Measurements from ENCODE around the gene MAPT.

Gene MAPT

DNA sequence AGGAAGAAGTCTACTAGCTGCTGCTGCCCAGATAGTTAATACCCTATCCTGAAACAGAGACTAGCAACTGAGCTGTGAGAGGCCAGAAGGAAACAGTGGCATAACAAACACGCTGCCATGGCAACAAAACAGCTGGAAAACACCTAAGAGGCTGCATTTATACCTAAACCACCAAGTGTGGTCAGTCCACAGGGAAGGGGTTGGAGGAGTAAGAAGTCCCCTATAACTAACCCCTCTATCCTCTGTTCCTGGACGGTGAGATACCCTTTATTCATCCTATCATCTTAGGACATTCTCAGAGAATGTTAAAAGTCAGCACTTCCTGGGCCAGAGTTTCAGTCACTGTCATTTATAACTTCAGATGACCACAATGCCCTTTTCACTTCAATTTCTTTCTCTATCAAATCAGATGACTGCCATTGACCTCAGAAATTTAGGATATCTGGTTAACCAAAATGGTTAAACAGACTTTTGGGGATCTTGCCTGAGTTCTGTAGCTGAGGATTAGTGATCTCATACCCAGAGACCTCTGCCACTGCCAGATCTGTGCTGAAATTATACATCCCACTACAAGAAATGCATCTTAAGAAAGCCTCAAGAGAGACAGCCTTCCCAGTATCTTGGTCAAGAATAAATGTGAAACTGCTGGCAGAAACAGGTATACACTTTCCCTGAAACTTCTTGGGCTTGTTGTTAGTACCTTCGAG, 140.9 kb downstream of the MAPT start:
- no peaks in the 10 kb centered on the region for H3K27me3 ChIP-seq (ENCODE audit: control insufficient read depth, insufficient read depth, low read length)
- H3K9me3 ChIP-seq (ENCODE audit: control insufficient read depth, insufficient read depth, low read length): no peaks in the 10 kb centered on the region
- no peak overlapping the region for H3K9ac ChIP-seq (ENCODE audit: low read depth, low read length)
- H3K4me3 ChIP-seq (ENCODE audit: low read depth, low read length): no peak overlapping the region
- no peaks in the 10 kb centered on the region for H3K4me1 ChIP-seq (ENCODE audit: control insufficient read depth, insufficient read depth, low read length)
- peaks cover 67% of the 10 kb centered on the region for H3K36me3 ChIP-seq (ENCODE audit: control insufficient read depth, insufficient read depth, low read length)

GRCh38 chr17:46036491-46036890, 142.1 kb downstream of the MAPT start:
- H3K4me1 ChIP-seq (ENCODE audit: control insufficient read depth, insufficient read depth, low read length): no peaks in the 10 kb centered on the region
- H3K27me3 ChIP-seq (ENCODE audit: control insufficient read depth, insufficient read depth, low read length): no peaks in the 10 kb centered on the region
- peaks cover 56% of the 10 kb centered on the region for H3K36me3 ChIP-seq (ENCODE audit: control insufficient read depth, insufficient read depth, low read length)
- no peak overlapping the region for H3K4me3 ChIP-seq (ENCODE audit: low read depth, low read length)
- H3K9me3 ChIP-seq (ENCODE audit: control insufficient read depth, insufficient read depth, low read length): no peaks in the 10 kb centered on the region
- no peak overlapping the region for H3K9ac ChIP-seq (ENCODE audit: low read depth, low read length)

DNA sequence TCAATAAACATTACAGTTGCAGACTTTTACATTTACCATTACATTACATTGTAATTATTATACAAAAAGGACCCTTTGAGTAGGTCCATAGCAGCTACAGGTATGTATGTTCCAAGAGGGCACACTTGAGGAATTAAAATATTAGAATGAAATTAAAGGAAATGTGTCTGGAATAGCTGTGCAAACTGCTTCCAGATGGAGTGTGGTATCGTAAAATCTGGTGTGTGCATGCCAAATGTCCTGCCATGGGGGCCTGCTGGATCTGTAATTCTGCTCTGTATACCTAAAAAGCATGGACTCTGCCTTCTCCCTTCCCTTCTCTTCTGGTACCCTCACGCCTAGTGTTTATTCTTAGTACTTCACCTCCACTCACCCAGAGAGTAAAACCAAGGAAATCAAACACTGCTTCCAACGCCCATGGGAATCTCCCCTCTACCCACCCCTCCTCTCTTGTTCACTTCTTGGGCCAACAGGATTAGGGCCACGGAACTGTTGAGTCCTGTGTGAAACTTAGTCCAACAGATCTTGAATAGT, 143.4 kb downstream of the MAPT start:
- Histone ChIP-seq H3K9me3 (ENCODE audit: control insufficient read depth, insufficient read depth, low read length) (no peaks in the 10 kb centered on the region), H3K4me3 (ENCODE audit: low read depth, low read length) (no peak overlapping the region), H3K4me1 (ENCODE audit: control insufficient read depth, insufficient read depth, low read length) (no peaks in the 10 kb centered on the region), H3K36me3 (ENCODE audit: control insufficient read depth, insufficient read depth, low read length) (peaks cover 52% of the 10 kb centered on the region), H3K9ac (ENCODE audit: low read depth, low read length) (no peak overlapping the region), H3K27me3 (ENCODE audit: control insufficient read depth, insufficient read depth, low read length) (no peaks in the 10 kb centered on the region)

- Histone ChIP-seq H3K36me3 (ENCODE audit: control insufficient read depth, insufficient read depth, low read length) (peaks cover 46% of the 10 kb centered on the region), H3K4me1 (ENCODE audit: control insufficient read depth, insufficient read depth, low read length) (no peaks in the 10 kb centered on the region), H3K27me3 (ENCODE audit: control insufficient read depth, insufficient read depth, low read length) (no peaks in the 10 kb centered on the region), H3K9me3 (ENCODE audit: control insufficient read depth, insufficient read depth, low read length) (no peaks in the 10 kb centered on the region), H3K4me3 (ENCODE audit: low read depth, low read length) (no peak overlapping the region), H3K9ac (ENCODE audit: low read depth, low read length) (no peak overlapping the region)
Observed at GRCh38 chr17:46038414-46038813, 144.1 kb downstream of the MAPT start.

DNA sequence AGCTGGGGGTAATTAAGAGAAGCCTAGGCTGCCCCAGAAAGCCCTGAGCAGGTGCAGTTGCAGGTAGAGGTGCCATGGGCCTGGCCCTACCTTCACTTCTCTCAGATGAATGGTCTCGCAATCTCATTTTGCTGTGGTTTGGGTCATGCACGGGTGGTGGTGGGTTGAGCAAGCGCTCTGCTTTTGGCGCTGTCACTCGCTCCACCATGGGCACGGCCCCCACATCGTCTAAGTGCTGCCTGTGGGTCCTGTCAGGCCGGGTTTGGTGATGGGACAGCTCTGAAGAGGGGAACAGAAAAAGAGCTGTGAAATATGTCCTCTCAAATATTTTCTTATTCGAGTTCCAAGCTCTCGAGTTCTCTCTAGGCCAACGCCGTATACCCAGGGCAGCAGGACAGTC, 144.6 kb downstream of the MAPT start:
- H3K9ac ChIP-seq (ENCODE audit: low read depth, low read length): no peak overlapping the region
- H3K4me3 ChIP-seq (ENCODE audit: low read depth, low read length): no peak overlapping the region
- no peaks in the 10 kb centered on the region for H3K9me3 ChIP-seq (ENCODE audit: control insufficient read depth, insufficient read depth, low read length)
- H3K27me3 ChIP-seq (ENCODE audit: control insufficient read depth, insufficient read depth, low read length): no peaks in the 10 kb centered on the region
- no peaks in the 10 kb centered on the region for H3K4me1 ChIP-seq (ENCODE audit: control insufficient read depth, insufficient read depth, low read length)
- H3K36me3 ChIP-seq (ENCODE audit: control insufficient read depth, insufficient read depth, low read length): peaks cover 41% of the 10 kb centered on the region

DNA sequence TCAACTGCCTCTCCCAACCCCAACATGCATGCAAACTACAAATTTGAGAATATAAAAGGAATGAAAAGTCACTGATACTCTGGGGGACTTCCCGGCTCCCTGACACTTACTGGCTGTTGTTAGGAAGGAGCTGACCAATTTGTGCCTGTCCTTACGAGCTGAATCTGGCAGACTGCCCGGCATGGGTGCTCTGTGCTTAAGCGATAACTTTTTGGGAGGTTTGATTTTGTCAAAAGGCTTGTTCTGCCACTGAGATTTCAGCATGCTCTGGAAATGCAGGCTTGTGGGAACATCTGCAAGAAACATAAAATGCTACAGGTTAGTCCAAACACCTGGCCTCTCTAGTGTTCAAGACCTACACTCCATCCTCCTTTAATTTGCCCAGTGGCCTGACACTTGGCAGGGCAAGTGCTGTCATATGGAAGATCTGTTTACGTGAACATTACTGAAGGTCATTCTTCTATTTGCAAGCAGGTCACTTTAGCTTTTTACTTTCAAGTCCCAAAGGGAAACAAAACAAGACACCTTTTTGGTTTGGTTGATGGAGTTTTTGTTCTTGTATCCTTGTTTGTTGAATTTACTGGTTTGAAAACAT, 145.3 kb downstream of the MAPT start:
- Histone ChIP-seq H3K4me3 (ENCODE audit: low read depth, low read length) (no peak overlapping the region), H3K27me3 (ENCODE audit: control insufficient read depth, insufficient read depth, low read length) (no peaks in the 10 kb centered on the region), H3K36me3 (ENCODE audit: control insufficient read depth, insufficient read depth, low read length) (peaks cover 36% of the 10 kb centered on the region), H3K9ac (ENCODE audit: low read depth, low read length) (no peak overlapping the region), H3K9me3 (ENCODE audit: control insufficient read depth, insufficient read depth, low read length) (no peaks in the 10 kb centered on the region), H3K4me1 (ENCODE audit: control insufficient read depth, insufficient read depth, low read length) (no peaks in the 10 kb centered on the region)

GRCh38 chr17:46042246-46042645, 147.9 kb downstream of the MAPT start:
- Histone ChIP-seq H3K9ac (ENCODE audit: low read depth, low read length) (no peak overlapping the region), H3K4me1 (ENCODE audit: control insufficient read depth, insufficient read depth, low read length) (no peaks in the 10 kb centered on the region), H3K36me3 (ENCODE audit: control insufficient read depth, insufficient read depth, low read length) (peaks cover 20% of the 10 kb centered on the region), H3K9me3 (ENCODE audit: control insufficient read depth, insufficient read depth, low read length) (no peaks in the 10 kb centered on the region), H3K4me3 (ENCODE audit: low read depth, low read length) (no peak overlapping the region), H3K27me3 (ENCODE audit: control insufficient read depth, insufficient read depth, low read length) (no peaks in the 10 kb centered on the region)

- Histone ChIP-seq H3K9me3 (ENCODE audit: control insufficient read depth, insufficient read depth, low read length) (no peaks in the 10 kb centered on the region), H3K9ac (ENCODE audit: low read depth, low read length) (no peak overlapping the region), H3K36me3 (ENCODE audit: control insufficient read depth, insufficient read depth, low read length) (peaks cover 21% of the 10 kb centered on the region), H3K4me3 (ENCODE audit: low read depth, low read length) (no peak overlapping the region), H3K27me3 (ENCODE audit: control insufficient read depth, insufficient read depth, low read length) (no peaks in the 10 kb centered on the region), H3K4me1 (ENCODE audit: control insufficient read depth, insufficient read depth, low read length) (no peaks in the 10 kb centered on the region)
Observed at GRCh38 chr17:46042925-46043324, 148.6 kb downstream of the MAPT start.

GRCh38 chr17:46043606-46044005, 149.3 kb downstream of the MAPT start:
- no peaks in the 10 kb centered on the region for H3K9me3 ChIP-seq (ENCODE audit: control insufficient read depth, insufficient read depth, low read length)
- no peaks in the 10 kb centered on the region for H3K27me3 ChIP-seq (ENCODE audit: control insufficient read depth, insufficient read depth, low read length)
- H3K4me1 ChIP-seq (ENCODE audit: control insufficient read depth, insufficient read depth, low read length): no peaks in the 10 kb centered on the region
- peaks cover 18% of the 10 kb centered on the region for H3K36me3 ChIP-seq (ENCODE audit: control insufficient read depth, insufficient read depth, low read length)
- H3K9ac ChIP-seq (ENCODE audit: low read depth, low read length): no peak overlapping the region
- H3K4me3 ChIP-seq (ENCODE audit: low read depth, low read length): no peak overlapping the region

DNA sequence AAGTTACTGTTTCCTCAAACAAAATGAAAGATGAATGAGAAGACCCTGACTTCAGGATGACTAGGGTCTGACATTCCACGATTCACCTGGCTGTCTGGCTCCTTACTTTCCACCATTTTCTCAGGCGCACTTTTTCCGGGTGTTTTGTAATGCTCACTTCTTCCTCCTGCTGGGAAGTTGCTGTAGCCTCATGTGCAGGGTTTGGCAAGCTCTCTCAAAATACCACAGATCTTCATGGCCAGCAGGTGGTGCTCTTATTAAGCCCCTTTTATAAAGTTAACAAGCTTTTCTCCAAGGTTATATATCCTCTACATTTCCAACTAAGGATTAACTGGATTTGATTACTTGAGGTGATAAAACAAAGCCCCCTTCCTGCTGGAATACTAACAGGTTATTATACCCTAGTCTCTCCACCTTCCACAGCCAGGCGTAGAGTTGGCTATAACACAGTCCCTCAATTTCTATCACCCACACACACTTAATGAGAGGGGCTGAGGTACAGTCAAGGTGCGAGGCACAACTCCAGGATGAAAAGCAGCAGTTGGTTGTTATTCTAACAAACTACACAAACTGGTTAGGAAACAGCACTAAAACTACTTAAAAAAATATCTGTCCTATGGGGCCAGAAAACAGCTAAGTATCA, 150.1 kb downstream of the MAPT start:
- Histone ChIP-seq H3K4me1 (ENCODE audit: control insufficient read depth, insufficient read depth, low read length) (no peaks in the 10 kb centered on the region), H3K9ac (ENCODE audit: low read depth, low read length) (no peak overlapping the region), H3K9me3 (ENCODE audit: control insufficient read depth, insufficient read depth, low read length) (no peaks in the 10 kb centered on the region), H3K36me3 (ENCODE audit: control insufficient read depth, insufficient read depth, low read length) (peaks cover 14% of the 10 kb centered on the region), H3K27me3 (ENCODE audit: control insufficient read depth, insufficient read depth, low read length) (no peaks in the 10 kb centered on the region), H3K4me3 (ENCODE audit: low read depth, low read length) (no peak overlapping the region)

DNA sequence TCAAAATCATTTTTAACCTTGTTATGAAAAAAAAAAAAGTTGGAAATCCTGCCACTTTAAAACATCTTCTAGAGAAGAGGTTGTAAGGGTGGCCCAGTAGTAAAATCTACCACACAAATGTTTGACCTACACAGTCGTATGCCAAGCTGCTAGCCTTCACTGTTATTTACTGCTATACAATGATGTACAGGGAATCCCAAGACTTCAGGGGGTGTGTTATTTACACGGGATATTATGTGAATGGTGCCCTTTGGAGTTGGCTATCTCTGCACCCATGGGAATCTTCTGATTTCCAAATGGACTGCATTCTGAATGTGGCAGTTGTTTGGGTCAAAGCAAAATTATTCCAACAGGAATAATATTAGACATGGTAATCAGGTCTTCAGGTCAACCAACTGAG, 150.6 kb downstream of the MAPT start:
- Histone ChIP-seq H3K36me3 (ENCODE audit: control insufficient read depth, insufficient read depth, low read length) (peaks cover 15% of the 10 kb centered on the region), H3K27me3 (ENCODE audit: control insufficient read depth, insufficient read depth, low read length) (no peaks in the 10 kb centered on the region), H3K4me3 (ENCODE audit: low read depth, low read length) (no peak overlapping the region), H3K9me3 (ENCODE audit: control insufficient read depth, insufficient read depth, low read length) (no peaks in the 10 kb centered on the region), H3K9ac (ENCODE audit: low read depth, low read length) (no peak overlapping the region), H3K4me1 (ENCODE audit: control insufficient read depth, insufficient read depth, low read length) (no peaks in the 10 kb centered on the region)

- Histone ChIP-seq H3K4me3 (ENCODE audit: low read depth, low read length) (no peak overlapping the region), H3K9me3 (ENCODE audit: control insufficient read depth, insufficient read depth, low read length) (no peaks in the 10 kb centered on the region), H3K9ac (ENCODE audit: low read depth, low read length) (no peak overlapping the region), H3K36me3 (ENCODE audit: control insufficient read depth, insufficient read depth, low read length) (peaks cover 21% of the 10 kb centered on the region), H3K27me3 (ENCODE audit: control insufficient read depth, insufficient read depth, low read length) (no peaks in the 10 kb centered on the region), H3K4me1 (ENCODE audit: control insufficient read depth, insufficient read depth, low read length) (no peaks in the 10 kb centered on the region)
Observed at GRCh38 chr17:46045639-46046038, 151.3 kb downstream of the MAPT start.

Measured in iPS-15b (cell line).